ENCODE results near the gene LPAR1. TPM values are rescaled to one million over a fixed set of nuclear protein-coding genes. Genes with fewer than 3 reads are reported as not detected.

The LPAR1 gene
- polyA plus RNA-seq, 3 donors, result 15.1 to 18.1 (median 17.5) TPM

- Mint-ChIP-seq H3K4me3 (peak overlapping the region in 1 of 2 donors; percentile 78), H3K27ac (no peak overlapping the region), H3K4me1 (peaks cover 19% of the 10 kb centered on the region), H3K9me3 (peaks cover 20 to 43% (median 29%) of the 10 kb centered on the region in 7 donors), H3K27me3 (ENCODE audit: low read depth in 3 of 3) (peaks cover 54 to 84% (median 60%) of the 10 kb centered on the region in 3 donors), H3K36me3 (peaks cover 55 to 67% of the 10 kb centered on the region in 2 donors)
- intact Hi-C loops (cut with micrococcal nuclease), result no loop called here
- H3K9me3 ChIP-seq (replicated peaks in 1 of 2; ENCODE audit: control insufficient read depth in 1 of 2, insufficient read depth in 1 of 2, low read length in 2 of 2), result peaks cover 3 to 36% of the 10 kb centered on the region in 2 donors
- no peaks in the 10 kb centered on the region for H3K79me2 ChIP-seq (ENCODE audit: insufficient read depth, low read length)
- peaks cover 39 to 76% of the 10 kb centered on the region in 2 donors for H3K27me3 ChIP-seq (ENCODE audit: control insufficient read depth in 2 of 2, insufficient read depth in 2 of 2, low read length in 2 of 2)
- H4K20me1 ChIP-seq (ENCODE audit: insufficient read depth, low read length), result peaks cover 97% of the 10 kb centered on the region
- no peak overlapping the region for H3K27ac ChIP-seq (ENCODE audit: low read depth in 1 of 2, low read length in 2 of 2)
- no peak for TF ChIP-seq CTCF (IDR thresholded peaks at IDR 0.05)
- no peak overlapping the region for H3K4me3 ChIP-seq (replicated peaks in 1 of 3; ENCODE audit: low read depth in 2 of 3, low read length in 3 of 3)
- no peak overlapping the region for H3K9ac ChIP-seq (ENCODE audit: insufficient read depth, low read length, poor library complexity, severe bottlenecking)
- peaks cover 0 to 19% of the 10 kb centered on the region in 2 donors for H3K36me3 ChIP-seq (replicated peaks in 1 of 2; ENCODE audit: control insufficient read depth in 1 of 2, insufficient read depth in 2 of 2, low read length in 2 of 2)
- no CpG with 5 or more reads among the region's 1 CpG for WGBS (ENCODE audit: insufficient coverage)
- H3K4me2 ChIP-seq (replicated peaks; ENCODE audit: extremely low read depth, low read length, poor library complexity, severe bottlenecking), result no peak overlapping the region
- H2AFZ ChIP-seq (ENCODE audit: insufficient read depth, low read depth, low read length, poor library complexity, severe bottlenecking), result no peak overlapping the region
- DNase-seq, result no peak
- H3K4me1 ChIP-seq (ENCODE audit: control insufficient read depth in 1 of 2, insufficient read depth in 2 of 2, low read length in 2 of 2), result peaks cover 0 to 12% of the 10 kb centered on the region in 2 donors
These were observed 79.4 kb downstream of the LPAR1 start for GRCh38 chr9:110958847-110959246.

- peaks cover 40 to 49% of the 10 kb centered on the region in 2 donors for H3K36me3 Mint-ChIP-seq
- peaks cover 85 to 95% (median 90%) of the 10 kb centered on the region in 3 donors for H3K27me3 Mint-ChIP-seq (ENCODE audit: low read depth in 3 of 3)
- Histone ChIP-seq H3K4me1 (ENCODE audit: control insufficient read depth in 1 of 2, insufficient read depth in 2 of 2, low read length in 2 of 2) (peaks cover 0 to 12% of the 10 kb centered on the region in 2 donors), H3K36me3 (replicated peaks in 1 of 2; ENCODE audit: control insufficient read depth in 1 of 2, insufficient read depth in 2 of 2, low read length in 2 of 2) (no peaks in the 10 kb centered on the region), H3K27ac (ENCODE audit: low read depth in 1 of 2, low read length in 2 of 2) (no peak overlapping the region), H3K9me3 (replicated peaks in 1 of 2; ENCODE audit: control insufficient read depth in 1 of 2, insufficient read depth in 1 of 2, low read length in 2 of 2) (peaks cover 13 to 29% of the 10 kb centered on the region in 2 donors), H3K4me3 (replicated peaks in 1 of 3; ENCODE audit: low read depth in 2 of 3, low read length in 3 of 3) (no peak overlapping the region), H4K20me1 (ENCODE audit: insufficient read depth, low read length) (peaks cover 99% of the 10 kb centered on the region), H2AFZ (ENCODE audit: insufficient read depth, low read depth, low read length, poor library complexity, severe bottlenecking) (no peak overlapping the region), H3K4me2 (replicated peaks; ENCODE audit: extremely low read depth, low read length, poor library complexity, severe bottlenecking) (peak overlapping the region; percentile 0), H3K9ac (ENCODE audit: insufficient read depth, low read length, poor library complexity, severe bottlenecking) (no peak overlapping the region), H3K27me3 (ENCODE audit: control insufficient read depth in 2 of 2, insufficient read depth in 2 of 2, low read length in 2 of 2) (peaks cover 47 to 94% of the 10 kb centered on the region in 2 donors), H3K79me2 (ENCODE audit: insufficient read depth, low read length) (peaks cover 6% of the 10 kb centered on the region)
- TF ChIP-seq CTCF (IDR thresholded peaks at IDR 0.05), result no peak
- WGBS (ENCODE audit: insufficient coverage), result no CpG with 5 or more reads among the region's 1 CpG
- H3K27ac Mint-ChIP-seq, result peak overlapping the region in 1 of 7 donors; percentile 5
- peak overlapping the region in 1 of 2 donors; percentile 83 for H3K4me3 Mint-ChIP-seq
- H3K4me1 Mint-ChIP-seq, result peaks cover 29% of the 10 kb centered on the region
- peak in 1 of 3 donors; percentile 2 for DNase-seq
- intact Hi-C loops (cut with micrococcal nuclease), result no loop called here
- peaks cover 18 to 55% (median 35%) of the 10 kb centered on the region in 7 donors for H3K9me3 Mint-ChIP-seq
These were observed 83.4 kb downstream of the LPAR1 start for GRCh38 chr9:110954822-110955291.
